Measurements from ENCODE around the gene SPATA17.
A peak's percentile ranks its signal among the peaks of the same experiment; 100 is the strongest.
"Not testable (repeated sequence)": the region's sequence is repeated elsewhere in the genome, so short reads cannot be mapped to it uniquely, and the experiment has no call there.

Gene SPATA17

GRCh38 chr1:217674028-217674729, 43.0 kb downstream of the SPATA17 start:
- DNase-seq (ENCODE audit: insufficient read length, low spot score): no peak
- no peak for TF ChIP-seq CTCF (IDR thresholded peaks at IDR 0.05; ENCODE audit: insufficient read depth, missing control alignments)
- no peak for FAIRE-seq

GRCh38 chr1:217681806-217682205, 50.7 kb downstream of the SPATA17 start:
- DNase-seq (ENCODE audit: insufficient read length, low spot score) (no peak), FAIRE-seq (no peak)
- no peak for TF ChIP-seq CTCF (IDR thresholded peaks at IDR 0.05; ENCODE audit: insufficient read depth, missing control alignments)

GRCh38 chr1:217687511-217687910, 56.4 kb downstream of the SPATA17 start:
- no peak for TF ChIP-seq CTCF (IDR thresholded peaks at IDR 0.05; ENCODE audit: insufficient read depth, missing control alignments)
- DNase-seq (ENCODE audit: insufficient read length, low spot score) (no peak), FAIRE-seq (no peak)

- FAIRE-seq; DNase-seq (ENCODE audit: insufficient read length, low spot score): not testable (repeated sequence)
These were observed 65.0 kb downstream of the SPATA17 start for GRCh38 chr1:217696140-217696539.

GRCh38 chr1:217703326-217703725, 72.2 kb downstream of the SPATA17 start:
- no peak for TF ChIP-seq CTCF (IDR thresholded peaks at IDR 0.05; ENCODE audit: insufficient read depth, missing control alignments)
- FAIRE-seq (no peak), DNase-seq (ENCODE audit: insufficient read length, low spot score) (no peak)

- FAIRE-seq (no peak), DNase-seq (ENCODE audit: insufficient read length, low spot score) (no peak)
- TF ChIP-seq CTCF (IDR thresholded peaks at IDR 0.05; ENCODE audit: insufficient read depth, missing control alignments): no peak
These were observed 81.9 kb downstream of the SPATA17 start for GRCh38 chr1:217712925-217713597.

- no peak for TF ChIP-seq CTCF (IDR thresholded peaks at IDR 0.05; ENCODE audit: insufficient read depth, missing control alignments)
- FAIRE-seq (peak; percentile 67), DNase-seq (ENCODE audit: insufficient read length, low spot score) (no peak)
These were observed 84.5 kb downstream of the SPATA17 start for GRCh38 chr1:217715681-217716080.

All from D721Med (cell line).